Measurements from ENCODE around the gene COL1A2.
A peak's percentile ranks its signal among the peaks of the same experiment; 100 is the strongest.

COL1A2 gene

GRCh38 chr7:94400643-94401427 lies 6.1 kb downstream of the COL1A2 start:
- H3K27ac ChIP-seq, result peak overlapping the region; percentile 9

GRCh38 chr7:94401428-94401814 lies 6.7 kb downstream of the COL1A2 start:
- no peak overlapping the region for H3K27ac ChIP-seq
- no peak overlapping the region for H3K4me3 ChIP-seq (ENCODE audit: low read depth, low read length)

More at GRCh38 chr7:94400643-94401427, 6.1 kb downstream of the COL1A2 start:
- Histone ChIP-seq H3K27me3 (replicated peaks) (no peaks in the 10 kb centered on the region), H3K36me3 (replicated peaks) (peaks cover 87% of the 10 kb centered on the region), H3K4me3 (ENCODE audit: low read depth, low read length) (peak overlapping the region; percentile 94)
- in situ Hi-C loops (cut with HindIII; ENCODE audit: low pct_ligation_motif_present, low sequenced_read_pairs), result loop anchor here (10.0 kb wide), 1 partner anchor 116 kb away; no protein-coding TSS in a partner anchor
- no peak for TF ChIP-seq CTCF (IDR thresholded peaks at IDR 0.05; ENCODE audit: low read depth, low read length, missing control alignments)
- DNase-seq, result no peak

DNA sequence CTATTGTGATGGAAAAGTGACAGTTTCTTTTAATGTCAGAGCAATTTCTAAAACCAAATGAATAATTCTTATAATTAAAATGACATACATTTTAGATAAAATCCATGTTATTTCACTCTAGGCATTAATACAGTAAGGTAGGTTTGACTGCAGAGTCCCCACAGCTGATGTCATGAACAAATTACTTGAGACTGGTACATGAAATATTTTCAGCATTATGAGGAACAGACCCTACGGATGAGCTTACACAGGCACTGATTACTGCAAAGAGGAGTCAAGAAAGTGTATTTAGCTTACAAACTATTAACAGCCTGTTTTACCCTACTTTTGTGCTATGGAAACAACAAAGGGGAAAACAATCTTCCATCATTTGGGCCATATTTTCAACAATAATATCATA lies 8.9 kb downstream of the COL1A2 start:
- TF ChIP-seq CTCF (IDR thresholded peaks at IDR 0.05; ENCODE audit: low read depth, low read length, missing control alignments), result no peak
- H3K27me3 ChIP-seq (replicated peaks), result no peaks in the 10 kb centered on the region
- peaks cover 96% of the 10 kb centered on the region for H3K36me3 ChIP-seq (replicated peaks)
- no peak overlapping the region for H3K4me3 ChIP-seq (ENCODE audit: low read depth, low read length)
- no peak overlapping the region for H3K27ac ChIP-seq
- DNase-seq, result no peak
- in situ Hi-C loops (cut with HindIII; ENCODE audit: low pct_ligation_motif_present, low sequenced_read_pairs), result loop anchor here (10.0 kb wide), 1 partner anchor 119 kb away; no protein-coding TSS in a partner anchor

More at GRCh38 chr7:94401428-94401814, 6.7 kb downstream of the COL1A2 start:
- DNase-seq, result no peak
- in situ Hi-C loops (cut with HindIII; ENCODE audit: low pct_ligation_motif_present, low sequenced_read_pairs), result loop anchor here (10.0 kb wide), 1 partner anchor 117 kb away; no protein-coding TSS in a partner anchor
- Histone ChIP-seq H3K36me3 (replicated peaks) (peaks cover 87% of the 10 kb centered on the region), H3K27me3 (replicated peaks) (no peaks in the 10 kb centered on the region)
- TF ChIP-seq CTCF (IDR thresholded peaks at IDR 0.05; ENCODE audit: low read depth, low read length, missing control alignments), result no peak

- Histone ChIP-seq H3K36me3 (replicated peaks) (peaks cover 96% of the 10 kb centered on the region), H3K27ac (no peak overlapping the region), H3K4me3 (ENCODE audit: low read depth, low read length) (no peak overlapping the region), H3K27me3 (replicated peaks) (no peaks in the 10 kb centered on the region)
- no peak for TF ChIP-seq CTCF (IDR thresholded peaks at IDR 0.05; ENCODE audit: low read depth, low read length, missing control alignments)
- DNase-seq, result no peak
- in situ Hi-C loops (cut with HindIII; ENCODE audit: low pct_ligation_motif_present, low sequenced_read_pairs), result loop anchor here (10.0 kb wide), 1 partner anchor 121 kb away; no protein-coding TSS in a partner anchor
Observed at GRCh38 chr7:94405506-94405905, 10.8 kb downstream of the COL1A2 start.

DNA sequence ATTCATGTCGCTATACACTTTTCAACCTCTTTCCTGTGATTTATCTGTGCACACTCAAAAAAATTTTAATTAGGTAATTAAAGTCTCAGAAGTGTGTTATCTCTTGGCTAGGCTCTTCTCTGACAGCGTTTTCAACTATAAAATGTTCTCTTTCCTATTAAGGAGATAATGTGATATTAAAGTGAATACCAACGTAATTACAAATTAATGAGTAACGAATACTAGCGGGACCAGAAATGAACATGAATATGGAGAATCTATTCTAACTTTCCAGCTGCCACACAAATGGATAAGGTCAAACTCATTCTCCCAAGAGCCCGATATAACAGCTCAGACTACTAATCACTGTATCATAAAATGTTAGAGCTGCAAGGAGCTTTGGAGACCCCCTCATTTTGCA lies 12.0 kb downstream of the COL1A2 start:
- DNase-seq, result no peak
- in situ Hi-C loops (cut with HindIII; ENCODE audit: low pct_ligation_motif_present, low sequenced_read_pairs), result loop anchor here (10.0 kb wide), 1 partner anchor 122 kb away; no protein-coding TSS in a partner anchor
- H3K27me3 ChIP-seq (replicated peaks), result no peaks in the 10 kb centered on the region
- peaks cover 99% of the 10 kb centered on the region for H3K36me3 ChIP-seq (replicated peaks)
- TF ChIP-seq CTCF (IDR thresholded peaks at IDR 0.05; ENCODE audit: low read depth, low read length, missing control alignments), result no peak
- no peak overlapping the region for H3K4me3 ChIP-seq (ENCODE audit: low read depth, low read length)
- H3K27ac ChIP-seq, result no peak overlapping the region

All from brain microvascular endothelial cell (primary cell).